ENCODE measurements around the gene ULK1.

ULK1 gene

GRCh38 chr12:131965073-131965472 is 70.7 kb downstream of the ULK1 start:
- no peak for DNase-seq (ENCODE audit: low read depth in 2 of 2)

GRCh38 chr12:131971226-131971625 is 76.8 kb downstream of the ULK1 start:
- no peak for DNase-seq (ENCODE audit: low read depth in 2 of 2)
